ENCODE measurements around the gene BACE2. TPM values are rescaled to one million over a fixed set of nuclear protein-coding genes. Genes with fewer than 3 reads are reported as not detected.
A peak's percentile ranks its signal among the peaks of the same experiment; 100 is the strongest.
"Not testable (repeated sequence)": the region's sequence is repeated elsewhere in the genome, so short reads cannot be mapped to it uniquely, and the experiment has no call there.

Gene BACE2
- total RNA-seq, 1 experiment from 2014 or later = 46.0 TPM

- DNase-seq (ENCODE audit: low read depth) = no peak
Measured at GRCh38 chr21:41236352-41236973, 68.5 kb downstream of the BACE2 start.

GRCh38 chr21:41238081-41238796, 70.3 kb downstream of the BACE2 start:
- DNase-seq (ENCODE audit: low read depth) = not testable (repeated sequence)

- DNase-seq (ENCODE audit: low read depth) = no peak
Measured at GRCh38 chr21:41240040-41240439, 72.1 kb downstream of the BACE2 start.

GRCh38 chr21:41241341-41241740, 73.4 kb downstream of the BACE2 start:
- no peak for DNase-seq (ENCODE audit: low read depth)

- no peak for DNase-seq (ENCODE audit: low read depth)
Measured at GRCh38 chr21:41242238-41242829, 74.4 kb downstream of the BACE2 start.

GRCh38 chr21:41243107-41243506, 75.1 kb downstream of the BACE2 start:
- DNase-seq (ENCODE audit: low read depth) = no peak

GRCh38 chr21:41244266-41244880, 76.4 kb downstream of the BACE2 start:
- DNase-seq (ENCODE audit: low read depth) = not testable (repeated sequence)

GRCh38 chr21:41245509-41246135, 77.7 kb downstream of the BACE2 start:
- no peak for DNase-seq (ENCODE audit: low read depth)

- no peak for DNase-seq (ENCODE audit: low read depth)
Measured at GRCh38 chr21:41246808-41247207, 78.8 kb downstream of the BACE2 start.

GRCh38 chr21:41247561-41248545, 79.9 kb downstream of the BACE2 start:
- no peak for DNase-seq (ENCODE audit: low read depth)

- no peak for DNase-seq (ENCODE audit: low read depth)
Measured at GRCh38 chr21:41249476-41249875, 81.5 kb downstream of the BACE2 start.

GRCh38 chr21:41250519-41250918, 82.6 kb downstream of the BACE2 start:
- DNase-seq (ENCODE audit: low read depth) = no peak

GRCh38 chr21:41251961-41252642, 84.1 kb downstream of the BACE2 start:
- DNase-seq (ENCODE audit: low read depth) = no peak

- peak; percentile 44 for DNase-seq (ENCODE audit: low read depth)
Measured at GRCh38 chr21:41254090-41254700, 86.2 kb downstream of the BACE2 start.

GRCh38 chr21:41255190-41255589, 87.2 kb downstream of the BACE2 start:
- DNase-seq (ENCODE audit: low read depth) = no peak

GRCh38 chr21:41256231-41256630, 88.3 kb downstream of the BACE2 start:
- DNase-seq (ENCODE audit: low read depth) = not testable (repeated sequence)

- no peak for DNase-seq (ENCODE audit: low read depth)
Measured at GRCh38 chr21:41256771-41257702, 89.1 kb downstream of the BACE2 start.

GRCh38 chr21:41258617-41259016, 90.7 kb downstream of the BACE2 start:
- no peak for DNase-seq (ENCODE audit: low read depth)

All from HT1080 (cell line).